ENCODE data around the gene RBM26.

GRCh38 chr13:79338343-79338742 is 67.7 kb downstream of the RBM26 start:
- TF ChIP-seq EZH2phosphoT487 (IDR thresholded peaks at IDR 0.05; ENCODE audit: unreplicated experiment) (no peak), POLR2AphosphoS5 (IDR thresholded peaks at IDR 0.05; ENCODE audit: low read depth) (no peak), CTCF (conservative IDR thresholded peaks at IDR 0.05; ENCODE audit: low read depth in 2 of 2) (no peak), ZNF331 (CRISPR knock-in tag; IDR thresholded peaks at IDR 0.05; ENCODE audit: low read depth) (no peak), REST (IDR thresholded peaks at IDR 0.05; ENCODE audit: unreplicated experiment) (no peak), CREB1 (CRISPR knock-in tag; IDR thresholded peaks at IDR 0.05; ENCODE audit: low read depth) (no peak), EZH2 (IDR thresholded peaks at IDR 0.05; ENCODE audit: low read depth, unreplicated experiment) (no peak), JUNB (IDR thresholded peaks at IDR 0.05; ENCODE audit: unreplicated experiment) (no peak), NANOG (IDR thresholded peaks at IDR 0.05; ENCODE audit: borderline replicate concordance) (no peak), ETS1 (IDR thresholded peaks at IDR 0.05) (no peak), ZNF114 (CRISPR knock-in tag; IDR thresholded peaks at IDR 0.05) (no peak), ZNF462 (CRISPR knock-in tag; IDR thresholded peaks at IDR 0.05) (no peak), STAT1 (IDR thresholded peaks at IDR 0.05; ENCODE audit: unreplicated experiment) (no peak)

All from GM23338 (cell line).